G401 (cell line): Measurements from ENCODE around the gene PHF1. TPM values are rescaled to one million over a fixed set of nuclear protein-coding genes. Genes with fewer than 3 reads are reported as not detected.

Experiments
- DNase-seq: peaks from one replicate; pipeline ENCODE4 v3.0.0-alpha.2; 2015; ENCODE audit warnings: low spot score
- in situ Hi-C: cut with HindIII; loops from 2 replicates; pipeline ENCODE4 v1.10.0; 2016; ENCODE audit warnings: low sequenced_read_pairs, mixed read lengths
- total RNA-seq: library from RNA; depleted of rRNA; stranded (reverse); fragments of >200 nt; shearing (Covaris generic); gene quantifications from 2 replicates; pipeline ENCODE4 v1.2.3, GENCODE V29; 2014

PHF1 gene
- total RNA-seq, 1 experiment from 2014 or later: 38.0 TPM

- DNase-seq: no peak
- in situ Hi-C loops: no loop called here
Observed at GRCh38 chr6:33415831-33416230, 5.0 kb downstream of the PHF1 start.

DNA sequence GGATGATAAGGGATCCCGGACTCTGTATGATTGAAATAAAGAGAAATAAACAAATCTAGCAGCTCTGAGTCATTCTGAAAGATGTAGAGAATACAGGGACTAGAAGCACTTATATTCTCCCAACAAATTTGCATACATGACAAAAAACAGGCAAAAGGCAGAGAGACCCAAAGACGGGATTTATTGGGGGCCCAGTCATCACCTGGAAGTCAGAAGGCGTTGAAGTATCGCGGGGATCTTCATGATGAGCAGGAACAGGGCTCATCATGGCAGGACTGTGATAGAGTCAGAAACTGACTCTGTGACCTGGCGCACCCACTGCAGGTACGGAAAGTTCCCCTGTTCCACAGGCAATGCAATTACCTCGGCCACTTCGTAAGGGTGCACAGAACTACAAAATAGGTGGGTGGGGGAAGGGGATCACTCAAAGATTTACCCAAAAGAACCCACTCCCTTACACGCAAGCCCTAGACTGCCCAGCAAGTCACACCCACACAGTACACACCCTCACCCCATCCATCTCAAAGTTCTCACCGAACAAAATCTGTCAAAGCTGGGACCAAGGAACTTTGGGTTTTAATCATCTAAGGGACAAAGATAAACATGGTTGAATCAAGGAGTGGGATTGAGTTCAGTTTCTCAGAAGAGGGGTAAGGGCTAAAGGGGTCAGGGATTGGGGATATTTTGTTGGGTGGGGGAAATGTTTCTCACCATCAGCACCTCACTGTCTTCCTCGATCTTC, 5.7 kb downstream of the PHF1 start:
- DNase-seq: no peak
- in situ Hi-C loops: no loop called here

DNA sequence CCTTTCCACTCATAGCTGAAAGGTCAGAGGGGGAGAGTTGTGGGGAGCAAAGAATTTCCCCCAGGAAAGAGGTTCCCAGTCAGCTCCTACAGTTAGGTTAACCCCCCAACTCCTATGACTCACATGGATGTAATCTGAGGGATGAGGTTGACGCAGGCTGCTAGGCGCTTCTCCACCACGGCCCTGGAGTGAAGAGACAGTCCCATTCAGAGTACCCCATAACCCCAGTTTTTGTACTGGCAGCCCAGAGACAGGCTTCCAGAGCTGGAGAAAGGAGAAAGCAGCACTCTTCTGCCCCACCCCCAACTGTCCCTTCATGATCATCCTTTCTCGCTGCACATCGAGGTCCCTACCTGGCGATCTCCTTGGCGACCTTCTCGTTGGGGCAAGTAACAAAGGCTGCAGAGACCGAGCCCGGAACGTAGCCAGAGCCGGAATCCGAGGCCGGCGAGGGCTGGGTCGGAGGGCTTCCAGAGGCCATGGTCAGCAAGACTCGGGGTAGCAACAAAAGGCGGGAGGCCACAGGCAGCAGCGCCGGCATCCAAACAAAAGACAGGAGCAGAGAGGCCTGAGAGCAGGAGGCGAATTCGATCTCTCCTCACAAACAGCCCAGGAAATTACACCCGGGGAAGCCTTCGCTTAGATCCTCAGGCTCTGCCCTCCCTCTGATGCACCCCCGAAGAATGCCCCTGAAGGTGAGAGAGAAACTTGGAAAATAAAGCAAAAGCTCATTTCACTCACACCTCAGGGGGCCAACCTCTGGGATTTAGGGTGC, 6.5 kb downstream of the PHF1 start:
- no peak for DNase-seq
- in situ Hi-C loops: no loop called here

- DNase-seq: peak; percentile 100
- in situ Hi-C loops: no loop called here
Observed at GRCh38 chr6:33417903-33418689, 7.3 kb downstream of the PHF1 start, which contains the start of gene CUTA. Gene CUTA (minus strand): TSS chr6:33418107. CDS start chr6:33418000, 107 bp downstream.

- in situ Hi-C loops: no loop called here
- DNase-seq: peak; percentile 71
Observed at GRCh38 chr6:33418690-33419291, 8.0 kb downstream of the PHF1 start.

- in situ Hi-C loops: no loop called here
- DNase-seq: peak; percentile 76
Observed at GRCh38 chr6:33419580-33420490, 9.0 kb downstream of the PHF1 start, which contains the start of gene SYNGAP1. Gene SYNGAP1 (plus strand): TSS chr6:33420065. CDS start chr6:33420265, 200 bp downstream.

GRCh38 chr6:33420491-33421343, 9.9 kb downstream of the PHF1 start:
- in situ Hi-C loops: no loop called here
- DNase-seq: peak; percentile 51

DNA sequence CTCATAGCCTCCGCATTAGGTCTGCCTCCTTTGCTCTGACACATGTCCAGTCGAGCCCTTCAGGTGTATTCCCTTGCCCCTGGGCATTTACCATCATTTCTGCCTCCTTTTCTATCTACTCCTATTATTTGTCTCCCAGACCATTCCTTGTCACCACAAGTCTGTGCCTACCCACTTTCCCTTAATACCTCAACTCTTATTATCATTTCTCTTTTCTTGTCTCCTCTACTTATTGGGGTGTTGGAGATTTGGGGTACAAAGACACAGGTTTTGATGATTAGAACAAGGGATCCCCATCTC, 10.5 kb downstream of the PHF1 start:
- no peak for DNase-seq
- in situ Hi-C loops: no loop called here

- no peak for DNase-seq
- in situ Hi-C loops: no loop called here
Observed at GRCh38 chr6:33423777-33424176, 13.0 kb downstream of the PHF1 start.

DNA sequence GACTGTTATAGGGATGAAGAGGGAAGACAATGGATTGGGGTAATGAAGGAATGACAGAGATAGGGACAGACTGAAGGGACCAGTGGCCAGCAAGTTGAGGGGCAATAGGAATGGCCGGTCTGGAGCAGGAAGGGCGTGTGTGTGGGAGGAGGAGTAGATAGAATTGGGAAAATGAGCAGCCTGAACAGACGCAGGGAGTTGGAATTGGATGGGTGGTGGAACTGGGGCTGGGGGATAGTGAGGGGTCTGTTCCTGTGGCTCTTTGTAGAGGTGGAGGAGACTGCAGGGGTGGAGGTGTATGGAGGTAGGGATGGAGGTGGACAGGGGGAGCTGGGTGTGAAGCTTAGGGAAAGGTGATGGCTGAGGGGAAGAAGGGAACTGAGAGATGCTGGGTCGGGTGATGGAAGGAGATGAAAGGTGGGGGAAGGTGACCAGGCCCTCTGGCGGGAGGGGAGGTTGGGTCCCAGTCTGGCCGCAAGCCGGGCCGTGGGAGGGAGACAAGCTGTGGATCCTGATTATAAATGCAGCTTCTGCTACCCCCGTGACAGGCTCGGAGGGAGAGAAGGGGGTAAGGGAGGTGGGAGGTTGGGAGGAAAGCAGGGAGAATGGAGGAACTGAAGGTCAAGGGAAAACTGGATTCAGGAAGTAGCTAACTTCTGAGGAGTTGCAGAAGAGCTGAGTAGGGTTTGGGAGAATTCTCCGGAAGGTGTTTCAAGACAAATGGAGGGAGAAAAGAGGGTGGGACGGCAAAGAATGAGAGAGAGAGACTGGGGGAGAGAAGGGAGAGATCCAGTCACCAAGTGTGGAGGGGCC, 14.2 kb downstream of the PHF1 start:
- no peak for DNase-seq
- in situ Hi-C loops: no loop called here

DNA sequence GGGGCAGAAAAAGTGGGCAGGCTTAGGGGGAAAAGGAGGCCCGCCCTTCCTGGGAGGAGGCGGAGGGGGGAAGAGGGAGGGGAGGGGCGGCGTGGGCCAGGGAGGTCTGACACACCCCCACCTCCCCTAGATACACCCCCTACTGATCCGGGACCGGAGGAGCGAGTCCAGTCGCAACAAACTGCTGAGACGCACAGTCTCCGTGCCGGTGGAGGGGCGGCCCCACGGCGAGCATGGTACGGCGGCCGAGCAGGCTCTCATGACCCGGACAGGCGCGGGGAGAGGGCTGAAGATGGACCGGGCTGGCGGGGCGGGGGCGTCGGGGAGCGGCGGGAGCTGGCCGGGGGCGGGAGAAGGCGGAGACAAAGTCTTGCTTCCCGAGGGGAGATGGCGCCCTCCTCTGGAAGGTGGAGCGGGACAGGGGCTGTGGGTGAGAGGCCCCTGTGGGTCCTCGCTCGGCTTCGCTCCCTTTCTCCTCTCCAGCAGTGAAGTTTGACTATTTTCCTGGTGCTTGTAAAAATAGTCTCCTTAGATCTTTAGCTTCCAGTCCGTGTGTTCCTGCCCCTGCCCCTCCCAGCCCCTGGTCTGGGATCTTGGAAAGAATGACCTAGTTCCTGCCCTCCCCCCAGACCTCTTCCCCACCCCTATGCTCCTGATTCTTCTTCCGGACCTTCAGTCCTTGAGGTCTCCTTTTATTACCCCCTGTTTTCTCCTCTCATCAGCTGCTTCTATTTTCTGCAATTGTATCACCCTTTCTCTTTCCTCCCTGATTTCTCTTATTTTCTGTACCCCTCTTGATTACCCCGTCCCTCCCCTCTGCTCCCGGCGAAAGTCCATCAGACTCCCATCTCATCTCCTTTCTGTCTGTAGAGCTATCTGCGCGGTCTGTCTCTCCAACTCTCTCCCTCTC, 15.1 kb downstream of the PHF1 start:
- in situ Hi-C loops: no loop called here
- peak; percentile 65 for DNase-seq

GRCh38 chr6:33426590-33427511, 16.0 kb downstream of the PHF1 start:
- in situ Hi-C loops: no loop called here
- DNase-seq: peak; percentile 17

GRCh38 chr6:33427585-33428223, 16.9 kb downstream of the PHF1 start:
- DNase-seq: peak; percentile 34
- in situ Hi-C loops: no loop called here

DNA sequence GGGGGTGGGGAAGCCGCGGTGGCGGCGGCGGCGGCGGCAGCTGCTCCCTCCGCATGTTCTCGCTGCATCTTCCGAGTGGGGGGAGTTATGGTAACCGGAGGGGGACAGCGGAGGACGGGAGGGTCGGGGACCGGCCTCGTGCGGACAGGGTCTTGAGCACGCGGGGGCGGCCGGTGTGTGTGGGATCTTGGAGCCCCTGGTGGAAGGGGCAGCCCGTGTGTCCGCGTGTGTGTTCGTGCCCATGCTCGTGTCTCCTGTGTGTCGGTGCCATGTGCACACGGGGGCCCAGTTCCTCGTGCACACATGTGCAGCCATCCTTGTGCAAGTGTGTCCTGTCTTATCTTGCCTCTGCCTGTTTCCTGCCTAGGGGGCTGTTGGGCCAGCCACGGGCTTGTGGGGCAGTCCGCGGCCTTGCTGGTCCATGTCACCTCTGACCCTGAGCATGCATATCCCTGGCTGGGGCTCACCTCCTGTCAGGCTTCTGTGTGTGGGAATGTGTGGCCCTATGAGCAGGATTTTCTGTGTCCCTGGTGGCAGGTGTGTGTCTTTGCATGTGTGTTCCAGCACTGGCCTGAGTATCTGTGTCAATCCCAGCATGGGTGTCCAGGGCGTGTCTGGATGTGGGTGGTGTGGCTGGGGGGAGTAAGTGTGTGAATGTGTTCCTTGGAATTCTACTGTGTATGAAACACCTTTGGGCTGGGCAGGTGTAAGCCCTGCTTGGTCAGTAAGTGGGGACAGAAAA, 17.6 kb downstream of the PHF1 start:
- DNase-seq: peak; percentile 31
- in situ Hi-C loops: no loop called here
